SK-N-SH (cell line): ENCODE data around the gene FUT9. TPM values are rescaled to one million over a fixed set of nuclear protein-coding genes. Genes with fewer than 3 reads are reported as not detected.

Experiments used
- CTCF ChIA-PET: fragments of 300-600, 350-600 bp; formaldehyde crosslinking; extraction: SDS; loops from one replicate; lab custom pipeline; 2021; lab: Yijun Ruan, JAX
- POLR2A ChIA-PET: fragments of 350-600 bp; sonication (Branson Sonifier 250); formaldehyde crosslinking; extraction: SDS; loops from one replicate; lab custom pipeline; 2020; ENCODE audit warnings: antibody characterized with exemption, inconsistent platforms; lab: Yijun Ruan, JAX
- DNase-seq: peaks from one replicate; pipeline ENCODE4 v3.0.0; 2012
- H2AFZ ChIP-seq: fragments of 200-600 bp; sonication (generic); 2 replicates; pipeline ENCODE4 v1.8.1; 2016; ENCODE audit warnings: antibody characterized with exemption, mild to moderate bottlenecking, low read depth
- H3F3A ChIP-seq: fragments of 200-600 bp; sonication (generic); replicated peaks from 2 replicates; pipeline ENCODE3; 2016; ENCODE audit warnings: antibody characterized with exemption, mild to moderate bottlenecking; ENCODE audit not compliant: insufficient read depth
- H3K27ac ChIP-seq, 2 experiments: fragments of 200-500 bp in 1 of 2; fragments of 200-600 bp in 1 of 2; sonication (Bioruptor generic) in 1 of 2; sonication (generic), shearing (Covaris generic) in 1 of 2; 2 replicates each; pipeline versions ENCODE4 v1.5.1 to v1.6.1; 2014 to 2016; ENCODE audit warnings: low read depth in 2 of 2, inconsistent platforms in 1 of 2, low read length in 1 of 2, mild to moderate bottlenecking in 1 of 2, mixed read lengths in 1 of 2
- H3K27me3 ChIP-seq: fragments of 200-600 bp; sonication (generic), shearing (Covaris generic); 2 replicates; pipeline ENCODE4 v1.6.1; 2016; ENCODE audit warnings: mixed run types; ENCODE audit not compliant: insufficient read depth
- H3K36me3 ChIP-seq, 2 experiments: fragments of 200-500 bp in 1 of 2; fragments of 200-600 bp in 1 of 2; sonication (Bioruptor generic) in 1 of 2; sonication (generic) in 1 of 2; replicated peaks in 1 of 2; 2 replicates each; pipeline versions ENCODE3 to v1.5.1; 2014 to 2016; ENCODE audit warnings: low read length in 1 of 2, mild to moderate bottlenecking in 1 of 2; ENCODE audit not compliant: insufficient read depth in 2 of 2, control insufficient read depth in 1 of 2
- H3K4me1 ChIP-seq, 2 experiments: fragments of 200-500 bp in 1 of 2; fragments of 200-600 bp in 1 of 2; sonication (Bioruptor generic) in 1 of 2; sonication (generic), shearing (Covaris generic) in 1 of 2; 2 replicates each; pipeline versions ENCODE4 v1.5.1 to v1.6.1; 2014 to 2016; ENCODE audit warnings: low read depth in 1 of 2, low read length in 1 of 2, mixed run types in 1 of 2; ENCODE audit not compliant: insufficient read depth in 2 of 2, control insufficient read depth in 1 of 2
- H3K4me2 ChIP-seq: fragments of 200-600 bp; sonication (generic), shearing (Covaris generic); 2 replicates; pipeline ENCODE4 v1.6.1; 2017; ENCODE audit warnings: mixed run types
- H3K4me3 ChIP-seq, 2 experiments: fragments of 200-500 bp in 1 of 2; fragments of 200-600 bp in 1 of 2; sonication (Bioruptor generic) in 1 of 2; sonication (generic), shearing (Covaris generic) in 1 of 2; 2 replicates each; pipeline versions ENCODE4 v1.5.1 to v1.8.1; 2014 to 2016; ENCODE audit warnings: low read depth in 2 of 2, inconsistent platforms in 1 of 2, low read length in 1 of 2, mild to moderate bottlenecking in 1 of 2, mixed read lengths in 1 of 2, moderate library complexity in 1 of 2
- H3K79me2 ChIP-seq: fragments of 200-600 bp; sonication (generic); 2 replicates; pipeline ENCODE4 v1.8.1; 2017; ENCODE audit warnings: mild to moderate bottlenecking; ENCODE audit not compliant: insufficient read depth
- H3K9ac ChIP-seq: fragments of 200-600 bp; sonication (generic); 2 replicates; pipeline ENCODE4 v1.6.1; 2017; ENCODE audit warnings: mixed run types
- H3K9me2 ChIP-seq: fragments of 200-600 bp; sonication (generic); 2 replicates; pipeline ENCODE4 v1.6.1; 2017; ENCODE audit warnings: mixed run types
- H3K9me3 ChIP-seq: fragments of 200-600 bp; sonication (generic); 2 replicates; pipeline ENCODE4 v1.6.1; 2017; ENCODE audit warnings: mixed run types, mild to moderate bottlenecking, moderate library complexity
- H4K20me1 ChIP-seq: fragments of 200-600 bp; sonication (generic); 2 replicates; pipeline ENCODE4 v1.6.1; 2017; ENCODE audit warnings: mild to moderate bottlenecking, mixed run types; ENCODE audit not compliant: insufficient read depth
- CHD2 ChIP-seq: fragments of 150-350 bp; IDR thresholded peaks from 2 replicates; pipeline ENCODE4 v1.6.1; 2018; ENCODE audit warnings: low read length; ENCODE audit not compliant: partially characterized antibody
- CTCF ChIP-seq: fragments of 200-600 bp; sonication (generic); IDR thresholded peaks from 2 replicates; pipeline ENCODE4 v1.6.1; 2017; ENCODE audit warnings: antibody characterized with exemption, mild to moderate bottlenecking, moderate library complexity
- EP300 ChIP-seq, 2 experiments: IDR thresholded peaks; 2 replicates each; pipeline versions ENCODE4 v1.4.0 to v1.6.1; 2012; ENCODE audit warnings: borderline replicate concordance in 1 of 2, low read depth in 1 of 2, low read length in 1 of 2
- GABPA ChIP-seq: IDR thresholded peaks from 2 replicates; pipeline ENCODE4 v1.4.0; 2012; ENCODE audit warnings: low read depth, mild to moderate bottlenecking
- JUND ChIP-seq: IDR thresholded peaks from 2 replicates; pipeline ENCODE4 v1.4.0; 2012
- MAX ChIP-seq: IDR thresholded peaks from 2 replicates; pipeline ENCODE4 v1.4.0; 2012; ENCODE audit warnings: low read depth
- MEF2A ChIP-seq: IDR thresholded peaks from 2 replicates; pipeline ENCODE4 v1.4.0; 2012; ENCODE audit warnings: low read depth, borderline replicate concordance
- NRF1 ChIP-seq: IDR thresholded peaks from 2 replicates; pipeline ENCODE4 v1.6.1; 2012; ENCODE audit warnings: low read depth, mild to moderate bottlenecking, low read length
- RAD21 ChIP-seq: IDR thresholded peaks from 2 replicates; pipeline ENCODE4 v1.6.1; 2012; ENCODE audit warnings: mild to moderate bottlenecking, low read length
- RXRA ChIP-seq: IDR thresholded peaks from 2 replicates; pipeline ENCODE4 v1.4.0; 2012; ENCODE audit warnings: low read depth, mild to moderate bottlenecking, borderline replicate concordance
- TAF1 ChIP-seq: IDR thresholded peaks from 2 replicates; pipeline ENCODE4 v1.6.1; 2012; ENCODE audit warnings: low read depth, mild to moderate bottlenecking, low read length, moderate library complexity, borderline replicate concordance
- TCF12 ChIP-seq: IDR thresholded peaks from 2 replicates; pipeline ENCODE4 v1.4.0; 2012
- YY1 ChIP-seq: IDR thresholded peaks from 2 replicates; pipeline ENCODE4 v1.4.0; 2012; ENCODE audit warnings: low read depth, mild to moderate bottlenecking
- ZBTB33 ChIP-seq: IDR thresholded peaks from 2 replicates; pipeline ENCODE4 v1.4.0; 2012; ENCODE audit warnings: low read depth, borderline replicate concordance
- WGBS: methylation state at CpG from one replicate; pipeline ENCODE4 v1.1.6; 2017; ENCODE audit warnings: low lambda C conversion rate; 5-methylcytosine and 5-hydroxymethylcytosine counted together
- polyA plus RNA-seq, 3 experiments: library from polyadenylated mRNA; depleted of rRNA; stranded (reverse); fragments of >200 nt; gene quantifications; 2 replicates each; pipeline ENCODE4 v1.2.3, GENCODE V29; 2012

The FUT9 gene
- polyA plus RNA-seq, 1 of the 3 experiments (the other 2 are of a cell fraction), result under 0.01 TPM

DNA sequence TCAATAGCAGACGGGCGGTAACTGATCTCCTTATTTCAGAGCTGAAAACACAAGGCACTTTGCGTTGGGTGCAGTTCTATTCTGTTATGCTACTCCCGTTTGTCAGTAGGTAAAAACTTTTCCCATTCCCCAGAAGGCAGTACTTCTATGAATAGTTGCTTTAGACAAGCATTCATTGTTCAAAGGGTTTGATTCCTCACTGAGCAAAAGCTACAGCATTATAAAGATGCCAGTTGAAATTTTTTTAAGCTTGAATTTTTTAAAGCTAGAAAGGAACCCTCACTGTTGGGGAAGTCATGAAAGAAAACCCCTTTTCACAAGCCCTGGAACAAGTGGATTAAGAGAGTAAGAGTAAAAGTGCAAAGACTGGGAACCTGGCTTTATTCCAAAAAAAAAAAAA, 42.3 kb downstream of the FUT9 start:
- CTCF ChIA-PET, result no interaction called here
- WGBS, result 31% methylated on average over 4 of the region's 4 CpGs

DNA sequence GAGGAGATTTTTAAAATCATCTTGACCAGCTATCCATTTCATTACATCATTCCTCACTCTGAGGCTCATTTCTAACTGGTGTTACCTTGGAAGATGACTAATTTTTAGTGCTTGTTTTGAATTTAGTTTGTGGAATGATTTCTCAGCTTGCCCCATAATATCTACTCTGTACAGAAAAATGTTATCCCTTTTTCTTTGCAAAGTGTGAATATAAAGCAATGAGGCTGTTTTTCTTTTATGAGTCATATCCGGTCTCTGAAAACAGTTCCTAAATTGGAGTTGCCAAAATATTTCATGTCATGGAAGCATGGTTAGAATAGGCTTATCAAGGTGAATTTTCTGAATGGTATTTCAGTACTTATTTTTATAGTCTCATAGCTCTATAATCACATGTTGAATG, 43.8 kb downstream of the FUT9 start:
- Histone ChIP-seq H3K4me3 (no peak overlapping the region), H3K27me3 (no peaks in the 10 kb centered on the region), H3K9ac (no peak overlapping the region), H3K79me2 (no peaks in the 10 kb centered on the region), H3K9me3 (no peaks in the 10 kb centered on the region), H3K27ac (no peak overlapping the region), H3K4me2 (no peak overlapping the region), H3K36me3 (no peaks in the 10 kb centered on the region), H3K4me1 (no peaks in the 10 kb centered on the region), H4K20me1 (no peaks in the 10 kb centered on the region), H2AFZ (no peak overlapping the region), H3K9me2 (no peaks in the 10 kb centered on the region), H3F3A (no peaks in the 10 kb centered on the region)
- WGBS, result 48% methylated on average over 1 of the region's 1 CpG
- POLR2A ChIA-PET, result no interaction called here
- CTCF ChIA-PET, result no interaction called here
- TF ChIP-seq RXRA, result no peak
- TF ChIP-seq MAX, result no peak
- no peak for TF ChIP-seq RAD21
- no peak for TF ChIP-seq TAF1
- TF ChIP-seq JUND, result no peak
- TF ChIP-seq CHD2, result no peak
- TF ChIP-seq YY1, result no peak
- no peak for TF ChIP-seq MEF2A
- no peak for TF ChIP-seq NRF1
- DNase-seq, result no peak

More for the DNA sequence above, 42.3 kb downstream of the FUT9 start:
- POLR2A ChIA-PET, result no interaction called here
- no peak overlapping the region for H3K4me2 ChIP-seq
- H3K9ac ChIP-seq, result no peak overlapping the region
- H3K36me3 ChIP-seq, result no peaks in the 10 kb centered on the region
- no peaks in the 10 kb centered on the region for H4K20me1 ChIP-seq
- no peak overlapping the region for H3K4me3 ChIP-seq
- TF ChIP-seq MAX (no peak), CTCF (no peak), CHD2 (no peak), ZBTB33 (no peak), GABPA (no peak), MEF2A (no peak), TCF12 (no peak), EP300 (IDR thresholded peaks at IDR 0.05; ENCODE audit: borderline replicate concordance in 1 of 2, low read depth in 1 of 2, low read length in 1 of 2) (no peak)
- H3K4me1 ChIP-seq, result no peaks in the 10 kb centered on the region
- H3K9me3 ChIP-seq, result no peaks in the 10 kb centered on the region
- no peaks in the 10 kb centered on the region for H3K9me2 ChIP-seq
- DNase-seq, result no peak
- no peaks in the 10 kb centered on the region for H3F3A ChIP-seq
- no peak overlapping the region for H2AFZ ChIP-seq
- no peaks in the 10 kb centered on the region for H3K27me3 ChIP-seq
- H3K79me2 ChIP-seq, result no peaks in the 10 kb centered on the region
- H3K27ac ChIP-seq, result no peak overlapping the region
